Natural killer cell (primary cell): ENCODE measurements around the gene ATF6. TPM values are rescaled to one million over a fixed set of nuclear protein-coding genes. Genes with fewer than 3 reads are reported as not detected.

Experiments
- ATAC-seq, 3 donors: fragments of 150-1000 bp in 2 of 3; fragments of 200-7000 bp in 1 of 3; cut with Tn5 transposase; 1 replicate in 1 of 3; 2 replicates in 2 of 3; pipeline ENCODE4 v1.10.0; 2021; ENCODE audit warnings: mild to moderate bottlenecking in 2 of 3, moderate library complexity in 2 of 3
- DNase-seq, 2 donors: peaks; one replicate each; pipeline versions ENCODE4 v3.0.0 to v3.0.0-alpha.2; 2013 to 2021; ENCODE audit warnings: mixed read lengths in 1 of 2
- H3K27ac ChIP-seq: one replicate; pipeline ENCODE4 v1.5.1; 2013; ENCODE audit warnings: mild to moderate bottlenecking, low read length
- H3K27me3 ChIP-seq: one replicate; pipeline ENCODE4 v1.6.1; 2013; ENCODE audit warnings: low read length; ENCODE audit not compliant: control insufficient read depth, insufficient read depth
- H3K36me3 ChIP-seq: one replicate; pipeline ENCODE4 v1.6.1; 2013; ENCODE audit warnings: low read length; ENCODE audit not compliant: control insufficient read depth, insufficient read depth
- H3K4me1 ChIP-seq: one replicate; pipeline ENCODE4 v1.6.1; 2013; ENCODE audit warnings: low read length; ENCODE audit not compliant: control insufficient read depth, insufficient read depth
- H3K4me3 ChIP-seq: one replicate; pipeline ENCODE4 v1.5.1; 2013; ENCODE audit warnings: low read length
- H3K9me3 ChIP-seq: one replicate; pipeline ENCODE4 v1.6.1; 2013; ENCODE audit warnings: low read length; ENCODE audit not compliant: control insufficient read depth, insufficient read depth
- H3K27ac Mint-ChIP-seq, 2 donors: one replicate each; pipeline ENCODE4 v1.8.0; 2022; ENCODE audit warnings: mild to moderate bottlenecking in 2 of 2, mixed read lengths in 2 of 2, moderate library complexity in 1 of 2
- H3K27me3 Mint-ChIP-seq, 2 donors: one replicate each; pipeline ENCODE4 v1.8.0; 2022; ENCODE audit warnings: low read depth in 2 of 2, mixed read lengths in 2 of 2
- H3K36me3 Mint-ChIP-seq: one replicate; pipeline ENCODE4 v1.8.0; 2022; ENCODE audit warnings: mixed read lengths
- H3K4me1 Mint-ChIP-seq, 2 donors: one replicate each; pipeline ENCODE4 v1.8.0; 2022; ENCODE audit warnings: mixed read lengths in 2 of 2
- H3K4me3 Mint-ChIP-seq: one replicate; pipeline ENCODE4 v1.8.0; 2022; ENCODE audit warnings: mild to moderate bottlenecking, moderate library complexity, mixed read lengths
- H3K9me3 Mint-ChIP-seq, 2 donors: one replicate each; pipeline ENCODE4 v1.8.0; 2022; ENCODE audit warnings: mixed read lengths in 2 of 2
- CTCF ChIP-seq: fragments of 200-600 bp; IDR thresholded peaks from one replicate; pipeline ENCODE4 v1.8.0; 2022; ENCODE audit warnings: antibody characterized with exemption
- WGBS: methylation state at CpG from one replicate; pipeline ENCODE4 v1.1.7; 2013; ENCODE audit warnings: missing lambda C conversion rate; ENCODE audit not compliant: insufficient coverage; 5-methylcytosine and 5-hydroxymethylcytosine counted together
- intact Hi-C: fragments of 100-400 bp; cut with micrococcal nuclease; formaldehyde crosslinking; loops from one replicate; pipeline ENCODE4 v1.14.2; 2022
- total RNA-seq, 4 donors: library from RNA; stranded (reverse); fragments of 120-200 nt in 1 of 4; gene quantifications; one replicate each; pipeline versions ENCODE4 v1.2.3 to v1.2.4, GENCODE V29; 2013 to 2022

The ATF6 gene
- total RNA-seq, 3 donors from 2014 or later (not counting 1 experiment from before 2014, with no cell fraction given): 16.8 to 25.0 (median 21.8) TPM

DNA sequence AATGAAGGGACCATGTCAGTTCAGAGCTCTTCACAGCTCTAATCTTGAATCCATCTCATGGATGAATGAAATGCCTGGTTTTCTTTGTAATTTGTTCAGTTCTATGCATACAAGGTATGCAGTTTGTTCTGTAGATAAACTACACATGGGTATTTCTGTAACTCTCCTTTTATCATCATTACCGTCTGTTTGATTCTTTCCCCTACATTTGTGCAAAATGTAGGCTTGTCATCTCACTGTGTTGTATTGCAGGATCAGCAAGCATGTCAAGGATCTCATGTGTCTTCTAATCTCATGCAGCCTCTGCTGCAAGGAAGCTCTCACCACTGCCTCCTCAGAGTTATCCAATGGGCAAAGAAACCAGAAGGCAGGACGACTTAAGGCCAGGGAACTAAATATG, 178.3 kb downstream of the ATF6 start:
- WGBS: 97% methylated on average over 2 of the region's 2 CpGs
- H3K4me1 Mint-ChIP-seq: no peaks in the 10 kb centered on the region
- H3K27ac Mint-ChIP-seq: peak overlapping the region in 1 of 2 donors; percentile 47
- no peaks in the 10 kb centered on the region for H3K27me3 Mint-ChIP-seq
- no peaks in the 10 kb centered on the region for H3K9me3 Mint-ChIP-seq
- ATAC-seq (no peak), DNase-seq (no peak)
- intact Hi-C loops: no loop called here
- no peaks in the 10 kb centered on the region for H3K36me3 Mint-ChIP-seq
- no peaks in the 10 kb centered on the region for H3K9me3 ChIP-seq
- H3K4me1 ChIP-seq: no peaks in the 10 kb centered on the region
- no peak overlapping the region for H3K4me3 Mint-ChIP-seq
- no peak for TF ChIP-seq CTCF
- H3K4me3 ChIP-seq: no peak overlapping the region
- peaks cover 13% of the 10 kb centered on the region for H3K36me3 ChIP-seq
- no peak overlapping the region for H3K27ac ChIP-seq
- H3K27me3 ChIP-seq: no peaks in the 10 kb centered on the region

GRCh38 chr1:161945306-161946060, 179.4 kb downstream of the ATF6 start:
- Mint-ChIP-seq H3K4me1 (no peaks in the 10 kb centered on the region), H3K4me3 (no peak overlapping the region), H3K27ac (no peak overlapping the region), H3K36me3 (no peaks in the 10 kb centered on the region), H3K9me3 (no peaks in the 10 kb centered on the region), H3K27me3 (no peaks in the 10 kb centered on the region)
- H3K4me1 ChIP-seq: no peaks in the 10 kb centered on the region
- H3K27me3 ChIP-seq: no peaks in the 10 kb centered on the region
- intact Hi-C loops: no loop called here
- TF ChIP-seq CTCF: no peak
- no peak overlapping the region for H3K4me3 ChIP-seq
- no peaks in the 10 kb centered on the region for H3K9me3 ChIP-seq
- no peak for ATAC-seq
- peaks cover 13% of the 10 kb centered on the region for H3K36me3 ChIP-seq
- WGBS: 89% methylated on average over 3 of the region's 3 CpGs
- H3K27ac ChIP-seq: no peak overlapping the region
- no peak for DNase-seq

DNA sequence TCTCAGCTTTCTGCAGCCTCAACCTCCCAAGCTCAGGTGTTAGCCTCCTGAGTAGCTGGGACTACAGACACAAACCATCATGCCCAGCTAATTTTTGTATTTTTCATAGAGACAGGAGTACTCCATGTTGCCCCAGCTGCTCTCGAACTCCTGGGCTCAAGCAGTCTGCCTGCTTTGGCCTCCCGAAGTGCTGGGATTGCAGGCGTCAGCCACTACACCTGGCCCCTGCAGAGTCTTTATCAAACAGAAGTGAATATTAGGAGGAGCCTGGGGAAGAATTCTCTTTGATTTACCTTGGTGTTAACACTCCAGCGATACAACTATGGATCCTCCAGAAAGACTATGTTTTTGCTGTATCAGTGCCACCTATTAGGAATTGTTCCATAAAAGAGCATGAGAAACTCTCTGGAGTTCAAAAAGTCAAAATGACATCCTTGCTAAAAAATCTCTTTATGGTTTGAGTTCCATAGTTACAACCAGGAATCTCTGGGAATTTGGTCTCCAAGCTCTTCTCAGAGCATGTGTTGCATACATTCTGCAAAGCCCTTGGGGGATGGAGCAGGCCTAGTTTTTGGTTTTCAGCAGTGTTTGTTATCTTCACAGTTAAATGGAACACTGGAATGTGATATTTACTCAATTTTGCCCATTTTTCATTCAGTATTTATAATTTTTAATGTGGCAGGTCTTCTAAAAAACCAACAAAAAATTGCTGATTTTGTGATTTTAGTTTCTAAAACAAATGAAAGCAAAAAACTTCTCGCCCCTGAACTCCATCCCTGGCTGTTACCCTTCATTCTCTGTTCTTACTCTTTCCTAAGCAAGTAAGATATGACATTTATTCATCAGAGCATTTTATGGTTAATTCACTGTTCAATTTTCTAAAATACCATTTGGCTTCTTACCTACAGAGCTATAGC, 180.2 kb downstream of the ATF6 start:
- no peaks in the 10 kb centered on the region for H3K36me3 Mint-ChIP-seq

More for the DNA sequence above, 180.2 kb downstream of the ATF6 start:
- Histone ChIP-seq H3K27me3 (no peaks in the 10 kb centered on the region), H3K36me3 (peaks cover 13% of the 10 kb centered on the region), H3K4me3 (no peak overlapping the region), H3K9me3 (no peaks in the 10 kb centered on the region), H3K4me1 (no peaks in the 10 kb centered on the region), H3K27ac (no peak overlapping the region)
- no peak for DNase-seq
- Mint-ChIP-seq H3K27ac (no peak overlapping the region), H3K9me3 (no peaks in the 10 kb centered on the region), H3K4me1 (no peaks in the 10 kb centered on the region), H3K27me3 (no peaks in the 10 kb centered on the region), H3K4me3 (no peak overlapping the region)
- 96% methylated on average over 5 of the region's 5 CpGs for WGBS
- intact Hi-C loops: no loop called here
- ATAC-seq: no peak
- no peak for TF ChIP-seq CTCF
